ENCODE data around the gene WSB1.
"Not testable (repeated sequence)": the region's sequence is repeated elsewhere in the genome, so short reads cannot be mapped to it uniquely, and the experiment has no call there.

GRCh38 chr17:27328686-27329085 lies 34.8 kb downstream of the WSB1 start:
- TF ChIP-seq, protein P1, sequence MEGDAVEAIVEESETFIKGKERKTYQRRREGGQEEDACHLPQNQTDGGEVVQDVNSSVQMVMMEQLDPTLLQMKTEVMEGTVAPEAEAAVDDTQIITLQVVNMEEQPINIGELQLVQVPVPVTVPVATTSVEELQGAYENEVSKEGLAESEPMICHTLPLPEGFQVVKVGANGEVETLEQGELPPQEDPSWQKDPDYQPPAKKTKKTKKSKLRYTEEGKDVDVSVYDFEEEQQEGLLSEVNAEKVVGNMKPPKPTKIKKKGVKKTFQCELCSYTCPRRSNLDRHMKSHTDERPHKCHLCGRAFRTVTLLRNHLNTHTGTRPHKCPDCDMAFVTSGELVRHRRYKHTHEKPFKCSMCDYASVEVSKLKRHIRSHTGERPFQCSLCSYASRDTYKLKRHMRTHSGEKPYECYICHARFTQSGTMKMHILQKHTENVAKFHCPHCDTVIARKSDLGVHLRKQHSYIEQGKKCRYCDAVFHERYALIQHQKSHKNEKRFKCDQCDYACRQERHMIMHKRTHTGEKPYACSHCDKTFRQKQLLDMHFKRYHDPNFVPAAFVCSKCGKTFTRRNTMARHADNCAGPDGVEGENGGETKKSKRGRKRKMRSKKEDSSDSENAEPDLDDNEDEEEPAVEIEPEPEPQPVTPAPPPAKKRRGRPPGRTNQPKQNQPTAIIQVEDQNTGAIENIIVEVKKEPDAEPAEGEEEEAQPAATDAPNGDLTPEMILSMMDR (IDR thresholded peaks at IDR 0.05), result not testable (repeated sequence)
- TF ChIP-seq POLR2A (IDR thresholded peaks at IDR 0.05), result not testable (repeated sequence)

Data from lower leg skin (tissue), 3 donors.